GM19438 (cell line): Measurements from ENCODE around the gene VMAC.
"Not testable (repeated sequence)": the region's sequence is repeated elsewhere in the genome, so short reads cannot be mapped to it uniquely, and the experiment has no call there.

ENCODE experiments used
- ATAC-seq: cut with Tn5 transposase; IDR thresholded peaks from one replicate; pipeline ENCODE4 v1.9.1; 2021; ENCODE audit warnings: low read depth; ENCODE audit not compliant: unreplicated experiment

VMAC gene

DNA sequence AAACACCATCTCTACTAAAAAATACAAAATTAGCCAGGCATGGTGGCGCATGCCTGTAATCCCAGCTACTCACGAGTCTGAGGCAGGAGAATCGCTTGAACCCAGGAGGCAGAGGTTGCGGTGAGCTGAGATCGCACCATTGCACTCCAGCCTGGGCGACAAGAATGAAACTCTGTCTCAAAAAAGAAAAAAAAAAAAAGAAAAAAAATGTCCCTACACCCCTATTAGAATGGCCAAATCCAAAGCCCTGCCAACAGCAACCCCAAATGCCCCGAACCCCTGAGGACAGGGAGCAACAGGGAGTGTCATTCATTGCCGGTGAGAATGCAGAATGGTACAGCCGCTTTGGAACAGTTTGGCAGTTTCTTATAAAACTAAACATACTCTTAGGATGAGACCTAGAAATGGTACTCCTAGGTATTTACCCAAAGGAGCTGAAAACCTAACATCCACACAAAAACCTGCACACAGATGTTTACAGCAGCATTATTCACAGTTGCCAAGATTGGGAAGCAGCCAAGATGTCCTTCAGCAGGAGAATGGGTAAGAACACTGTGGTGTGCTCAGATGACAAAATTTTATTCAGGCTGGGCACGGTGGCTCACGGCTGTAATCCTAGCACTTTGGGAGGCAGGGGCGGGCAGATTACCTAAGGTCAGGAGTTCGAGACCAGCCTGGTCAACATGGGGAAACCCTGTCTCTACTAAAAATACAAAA, 21.4 kb upstream of the VMAC start:
- not testable (repeated sequence) for ATAC-seq

DNA sequence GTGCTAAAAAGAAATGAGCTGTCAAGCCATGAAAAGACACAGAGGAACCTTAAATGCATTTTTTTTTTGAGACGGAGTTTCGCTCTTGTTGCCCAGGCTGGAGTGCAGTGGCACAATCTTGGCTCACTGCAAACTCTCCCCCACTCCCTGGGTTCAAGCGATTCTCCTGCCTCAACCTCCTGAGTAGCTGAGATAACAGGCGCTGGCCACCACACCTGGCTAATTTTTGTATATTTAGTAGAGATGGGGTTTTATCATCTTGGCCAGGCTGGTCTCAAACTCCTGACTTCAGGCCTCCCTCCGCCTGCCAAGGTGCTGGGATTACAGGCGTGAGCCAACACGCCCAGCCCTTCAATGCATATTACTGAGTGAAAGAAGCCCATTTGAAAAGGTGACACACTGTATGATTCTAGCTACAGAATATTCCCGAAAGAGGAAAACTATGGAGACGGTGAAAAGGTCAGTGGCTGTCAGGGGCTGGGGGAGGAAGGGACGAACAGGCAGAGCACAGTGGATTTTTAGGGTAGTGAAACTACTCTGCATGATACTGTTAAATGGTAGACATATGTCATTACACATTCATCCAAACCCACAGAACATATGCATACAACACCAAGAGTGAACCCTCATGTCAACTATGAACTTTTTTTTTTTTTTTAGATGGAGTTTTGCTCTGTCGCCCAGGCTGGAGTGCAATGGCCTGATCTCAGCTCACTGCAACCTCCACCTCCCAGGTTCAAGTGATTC, 20.4 kb upstream of the VMAC start:
- not testable (repeated sequence) for ATAC-seq

DNA sequence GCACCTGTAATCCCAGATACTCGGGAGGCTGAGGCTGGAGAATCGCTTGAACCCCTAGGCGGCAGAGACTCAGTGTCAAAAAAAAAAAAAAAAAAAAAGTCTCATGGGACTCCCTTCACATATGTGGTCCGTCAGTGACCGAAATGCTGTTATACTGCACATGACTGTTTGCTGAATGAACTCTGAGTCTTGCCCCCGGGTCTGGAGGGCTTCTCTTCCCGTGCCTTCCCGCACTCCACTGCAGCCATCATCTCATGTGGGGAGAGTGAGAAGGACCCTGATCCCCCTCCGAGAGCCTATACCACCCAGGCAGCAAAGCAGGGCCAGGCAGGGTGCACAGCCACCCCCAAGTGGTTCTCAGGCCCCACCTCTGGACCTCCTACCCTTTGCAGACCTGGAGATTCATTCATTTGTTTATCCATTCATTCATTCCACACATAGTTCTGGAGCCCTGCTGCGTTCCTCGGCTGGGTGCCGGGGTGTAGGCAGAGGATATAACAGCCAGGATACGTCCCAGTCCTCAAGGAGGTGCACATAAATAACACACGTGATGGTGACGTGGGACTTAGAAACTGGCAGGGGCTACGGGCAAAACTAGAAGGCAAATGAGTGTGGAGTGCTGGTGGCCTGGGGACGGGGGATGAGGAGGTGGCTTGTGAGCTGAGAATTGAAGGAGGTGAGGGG, 15.2 kb upstream of the VMAC start:
- no peak for ATAC-seq

DNA sequence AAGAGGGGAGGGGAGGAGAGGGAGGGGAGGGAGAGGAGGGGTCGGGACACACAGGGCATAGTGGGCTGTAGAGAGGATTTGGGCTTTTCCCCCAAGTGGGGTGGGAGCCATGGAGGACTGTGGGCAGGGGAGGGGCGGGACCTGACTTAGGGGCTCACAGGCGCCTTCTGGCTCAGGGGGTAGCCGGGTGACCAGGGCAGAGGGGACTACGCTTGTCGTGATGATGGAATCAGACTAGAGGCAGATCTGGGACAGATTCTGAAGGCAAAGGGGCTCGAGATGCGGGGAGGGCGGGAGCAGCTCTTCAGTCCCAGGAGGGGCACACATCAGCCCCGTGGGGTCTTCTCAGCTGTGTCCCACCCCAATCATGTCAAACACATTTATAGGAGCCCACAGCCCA, 14.6 kb upstream of the VMAC start:
- no peak for ATAC-seq

DNA sequence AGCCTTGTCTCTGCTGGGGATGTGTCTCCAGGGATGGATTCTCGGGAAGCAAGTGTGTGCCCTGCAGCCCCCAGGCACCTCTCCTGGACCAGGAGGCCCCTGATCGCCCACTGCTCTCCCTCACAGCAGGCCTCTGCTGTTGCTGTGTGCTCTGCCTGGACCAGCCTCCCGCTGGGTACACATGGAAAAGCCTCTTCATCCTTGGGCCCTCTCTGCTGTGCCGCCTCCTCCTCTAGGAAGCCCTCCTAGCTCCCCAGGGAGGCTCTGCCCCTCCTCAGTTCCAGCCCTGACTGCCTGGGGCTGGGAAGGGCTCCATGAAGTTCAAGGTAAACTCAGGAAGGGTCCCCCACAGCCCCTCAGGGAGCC, 13.1 kb upstream of the VMAC start:
- ATAC-seq, result no peak

DNA sequence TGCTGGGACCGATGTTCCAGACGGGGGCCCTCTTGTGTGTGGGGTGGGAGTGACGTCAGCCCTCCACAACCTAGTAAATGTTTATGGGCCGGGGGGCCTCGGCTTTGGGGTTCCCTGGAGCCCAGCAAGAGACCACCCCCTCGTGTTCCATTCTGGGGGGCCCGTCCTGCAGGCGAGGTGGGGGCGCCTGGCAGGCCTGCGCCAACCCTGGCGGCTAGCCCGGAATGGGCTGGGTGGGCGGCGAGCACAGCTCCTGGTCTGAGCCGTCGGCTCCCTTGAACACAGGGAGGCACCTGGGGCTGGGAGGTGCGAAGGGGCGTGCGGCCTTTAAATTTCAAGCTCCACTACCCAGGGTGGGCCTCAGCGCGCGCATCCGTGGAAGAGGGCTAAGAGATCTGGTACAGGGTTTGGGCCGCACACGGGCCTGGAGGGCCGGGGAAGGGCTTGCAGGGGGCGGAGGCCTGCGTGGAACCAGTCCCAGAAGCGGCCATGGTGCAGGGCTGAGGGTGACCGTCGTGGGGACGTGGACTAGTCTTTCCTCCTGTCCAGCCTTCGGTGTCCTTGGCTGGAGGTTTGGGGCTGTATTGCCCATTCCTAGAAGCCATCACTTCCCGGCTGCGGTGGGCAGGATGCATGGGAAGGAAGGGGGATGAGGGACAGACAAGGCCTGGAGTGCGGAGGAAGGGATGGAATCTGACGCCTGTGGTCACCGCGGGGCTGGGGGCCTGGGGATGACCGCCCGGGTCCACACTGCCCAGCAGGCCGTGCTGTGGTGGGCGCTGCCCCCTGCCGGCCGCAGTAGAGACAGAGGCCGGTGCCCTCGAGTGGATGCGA, 12.5 kb upstream of the VMAC start:
- ATAC-seq, result no peak

DNA sequence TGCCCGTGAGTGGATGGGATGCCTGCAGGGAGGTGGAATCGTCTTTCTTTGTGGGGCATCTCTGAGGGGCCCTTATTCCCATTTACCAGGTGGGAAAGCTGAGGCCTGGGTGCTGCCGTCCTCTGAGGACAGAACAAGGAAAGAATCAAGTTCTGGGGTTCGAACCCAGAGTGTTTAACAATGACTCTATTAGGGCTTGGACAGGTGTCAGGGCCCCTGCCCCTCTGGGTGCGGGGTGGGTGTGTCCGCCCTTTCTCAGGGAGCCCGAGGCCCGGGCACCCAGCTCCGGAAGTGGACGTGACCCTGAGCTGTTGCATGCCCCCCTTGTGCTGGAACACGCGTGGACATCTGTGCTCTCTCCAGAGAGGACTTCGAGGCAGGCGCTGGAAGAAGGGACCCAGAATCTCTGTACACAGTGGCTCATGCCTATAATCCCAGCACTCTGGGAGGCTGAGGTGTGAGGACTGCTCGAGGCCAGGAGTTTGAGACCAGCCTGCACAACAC, 11.8 kb upstream of the VMAC start:
- ATAC-seq, result no peak

DNA sequence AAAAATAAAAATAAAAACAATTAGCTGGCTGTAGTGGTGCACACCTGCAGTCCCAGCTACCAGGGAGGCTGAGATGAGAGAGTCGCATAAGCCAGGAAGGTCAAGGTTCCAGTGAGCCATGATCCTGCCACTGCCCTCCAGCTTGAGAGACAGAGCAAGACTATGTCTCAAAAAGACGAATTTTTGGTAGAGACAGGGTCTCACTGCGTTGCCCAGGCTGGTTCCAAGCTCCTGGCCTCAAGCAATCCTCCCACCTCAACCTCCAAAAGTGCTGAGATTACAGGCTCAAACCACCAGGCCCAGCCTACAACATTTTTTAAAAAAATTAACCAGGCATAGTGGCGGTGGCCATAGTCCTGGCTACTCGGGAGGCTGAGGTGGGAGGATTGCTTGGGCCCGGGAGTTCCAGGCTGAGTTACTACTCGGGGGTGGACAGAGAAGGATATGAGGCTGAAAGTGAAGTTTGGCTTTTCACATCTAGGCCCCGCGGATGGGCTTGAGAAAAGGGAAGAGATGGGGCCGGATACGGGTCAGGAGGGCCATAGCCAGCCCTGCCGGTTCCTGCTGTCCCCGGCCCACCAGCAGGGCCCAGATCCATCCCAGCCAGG, 11.3 kb upstream of the VMAC start:
- no peak for ATAC-seq

DNA sequence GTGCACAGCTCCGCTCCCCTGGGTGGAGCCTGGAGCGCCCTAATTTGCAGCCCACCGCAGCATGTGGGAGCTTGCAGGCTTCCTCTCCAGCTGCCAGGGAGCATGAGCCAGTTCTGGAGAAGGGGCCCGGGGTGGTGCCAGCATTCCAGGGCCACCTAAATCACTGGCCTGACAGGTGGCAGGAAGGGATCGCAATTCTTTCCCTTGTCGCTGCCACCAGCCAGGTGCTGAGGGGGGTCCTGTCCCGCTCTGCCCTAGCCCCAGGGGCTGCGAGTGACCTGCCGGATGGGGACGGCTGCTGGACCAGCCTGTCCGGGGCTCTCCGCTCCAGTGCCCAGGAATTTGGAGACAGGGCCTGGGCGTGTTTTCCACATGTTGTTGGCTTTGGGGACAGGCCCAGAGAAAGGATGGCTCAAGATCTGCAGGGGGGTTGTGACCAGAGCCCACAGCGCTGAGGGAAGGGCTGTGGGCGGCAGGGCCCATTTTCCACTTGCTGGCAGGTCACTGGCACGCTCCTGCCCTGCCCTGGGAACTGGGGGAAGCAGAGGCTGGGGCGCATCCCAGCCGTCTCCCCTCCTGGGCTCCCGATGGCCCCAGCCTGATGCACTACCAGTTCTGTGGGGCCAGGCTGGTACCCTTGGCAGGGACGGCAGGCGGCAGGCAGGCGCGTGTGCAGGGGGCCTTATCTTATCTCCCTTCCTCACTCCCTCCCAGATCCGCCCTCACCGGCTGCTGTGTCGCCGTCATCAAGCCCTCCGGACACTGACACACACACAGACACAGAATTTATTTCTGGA, 10.6 kb upstream of the VMAC start:
- no peak for ATAC-seq

DNA sequence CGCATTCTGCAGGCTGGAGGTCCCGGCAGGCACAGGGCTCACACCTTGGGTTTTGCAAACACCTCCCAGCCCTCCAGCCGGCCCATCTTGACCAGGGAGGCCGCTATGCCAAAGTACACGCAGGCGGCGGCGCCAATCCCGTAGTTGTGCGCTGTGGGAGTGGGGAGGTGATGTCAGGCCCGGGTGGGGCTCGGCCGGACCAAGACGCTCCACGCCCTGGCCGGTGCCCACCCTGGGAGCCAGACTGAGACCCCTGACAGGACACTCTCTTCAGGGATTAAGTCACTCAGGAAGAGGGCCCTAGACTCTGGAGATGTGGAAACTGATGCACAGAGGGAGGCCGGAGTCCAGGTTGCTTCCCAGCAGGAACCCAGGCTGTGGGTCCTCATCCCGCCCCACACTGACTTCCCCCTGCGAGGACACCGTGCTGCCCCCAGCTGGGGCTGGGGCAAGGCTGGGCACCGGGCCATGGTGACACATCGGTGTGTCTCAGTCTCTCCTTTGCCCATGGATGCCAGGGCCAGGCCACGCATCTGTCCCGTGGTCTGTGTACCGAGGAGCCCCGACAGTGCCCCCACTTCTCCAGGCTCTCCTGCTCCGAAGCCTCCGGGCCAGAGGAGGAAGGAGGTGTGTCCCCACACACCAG, 9.8 kb upstream of the VMAC start:
- ATAC-seq, result no peak

DNA sequence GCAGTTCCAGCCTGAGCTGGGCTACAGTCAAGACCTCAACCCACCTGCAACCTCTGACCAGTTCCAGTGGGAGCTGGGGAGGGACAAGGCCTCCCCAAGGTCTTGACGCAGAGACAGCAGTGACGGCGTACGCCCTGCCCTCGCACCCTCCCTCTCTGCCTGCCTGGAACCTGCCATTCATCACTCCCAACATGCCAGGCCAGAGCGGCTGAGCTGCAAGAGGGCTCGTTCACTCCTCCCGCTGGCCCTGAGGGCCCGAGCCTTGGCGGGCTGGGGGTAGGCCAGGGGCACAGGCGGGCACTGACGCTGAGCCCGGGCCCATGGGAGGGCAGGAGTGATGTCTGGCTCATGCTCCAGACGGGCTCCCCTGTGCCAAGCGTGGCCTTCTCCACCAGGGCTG, 9.3 kb upstream of the VMAC start:
- ATAC-seq, result no peak

DNA sequence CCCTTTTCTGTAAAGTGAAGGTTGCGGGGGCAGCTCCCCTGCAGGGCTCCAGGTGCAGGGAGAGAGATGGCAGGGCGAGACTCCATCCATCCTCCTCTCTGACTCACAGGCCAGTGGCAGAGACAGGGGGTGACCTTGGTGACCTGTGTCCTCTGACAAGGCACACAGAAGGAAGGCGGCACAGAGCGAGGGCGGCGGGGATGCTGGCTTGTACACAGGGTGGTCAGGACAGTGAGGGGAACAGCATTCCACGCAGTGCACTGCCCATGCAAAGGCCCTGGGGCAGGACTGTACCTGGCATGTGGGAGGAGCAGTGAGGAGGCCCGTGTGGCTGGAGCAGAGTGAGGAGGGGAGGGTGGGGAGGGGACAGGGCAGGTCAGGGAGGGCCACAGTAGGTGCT, 8.8 kb upstream of the VMAC start:
- ATAC-seq, result no peak

DNA sequence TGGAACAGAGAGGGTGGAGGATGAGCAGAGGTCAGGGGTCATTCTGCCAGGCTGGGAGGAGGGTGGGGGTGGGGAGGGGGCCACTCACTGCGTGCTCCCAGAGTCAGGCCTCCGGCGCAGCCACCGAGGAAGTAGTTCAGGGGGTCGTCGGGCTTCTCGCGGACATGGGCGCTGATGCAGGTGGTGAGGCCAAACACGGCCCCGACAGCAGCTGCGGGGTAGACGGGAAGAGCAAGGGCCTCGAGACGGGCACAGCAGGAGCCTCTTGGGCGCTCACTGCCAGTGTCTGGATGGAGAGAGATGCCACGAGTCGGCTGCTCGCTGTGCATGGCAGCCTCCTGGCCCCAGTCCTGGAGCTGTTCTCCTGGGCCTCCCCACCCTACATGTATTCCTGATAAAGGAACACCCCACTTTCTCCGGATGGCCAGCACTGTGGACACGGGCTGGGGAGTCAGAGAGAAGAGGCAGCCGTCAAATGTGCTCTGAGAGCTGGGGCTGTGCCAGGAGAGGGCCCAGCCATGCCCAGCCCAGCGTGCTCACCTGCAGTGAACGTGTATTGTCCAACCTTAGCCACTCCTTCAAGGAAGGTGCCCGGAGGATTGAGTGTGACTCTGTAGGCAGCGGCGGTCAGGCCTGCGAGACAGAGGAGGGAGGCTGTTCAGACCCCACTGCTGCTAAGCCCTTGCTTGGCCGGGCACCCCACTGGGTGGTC, 8.2 kb upstream of the VMAC start:
- ATAC-seq, result no peak

DNA sequence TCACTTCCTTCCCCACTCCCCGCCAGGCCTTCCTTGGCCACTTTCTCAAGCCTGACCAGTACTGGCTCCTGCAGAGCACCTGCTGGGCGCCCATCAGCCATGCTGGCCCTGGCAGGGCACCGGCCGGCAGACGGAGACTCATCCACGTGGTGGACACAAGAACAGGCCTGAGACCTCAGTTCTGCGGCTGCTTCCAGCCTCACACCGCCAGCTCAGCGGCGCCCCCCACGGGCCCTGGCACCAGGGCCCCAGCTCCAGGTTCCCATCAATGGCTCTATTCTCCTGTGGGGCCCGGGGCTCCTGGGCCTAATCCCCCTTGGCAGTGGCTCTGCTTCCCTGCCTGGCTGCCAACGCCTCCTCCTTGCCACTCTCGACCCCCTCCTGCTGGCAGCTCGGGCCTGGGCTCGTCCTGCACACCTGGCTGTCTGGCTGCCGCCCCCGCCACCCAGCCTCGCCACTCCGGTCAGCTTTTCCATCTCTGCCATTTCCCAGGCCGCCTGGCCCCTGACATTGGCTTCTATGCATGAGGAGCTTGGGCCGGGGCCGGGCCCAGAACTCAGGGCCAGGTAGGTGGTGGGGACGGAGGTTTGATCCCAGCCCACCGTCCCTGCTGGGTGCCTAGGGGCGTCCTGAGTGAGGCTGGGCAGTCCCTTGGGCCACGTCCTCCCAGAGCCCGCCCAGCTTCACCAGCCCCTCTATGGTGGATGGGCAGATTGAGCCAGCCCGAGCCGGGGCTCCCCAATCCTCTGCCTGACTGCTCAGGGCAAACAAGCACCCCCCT, 7.3 kb upstream of the VMAC start:
- ATAC-seq, result no peak

DNA sequence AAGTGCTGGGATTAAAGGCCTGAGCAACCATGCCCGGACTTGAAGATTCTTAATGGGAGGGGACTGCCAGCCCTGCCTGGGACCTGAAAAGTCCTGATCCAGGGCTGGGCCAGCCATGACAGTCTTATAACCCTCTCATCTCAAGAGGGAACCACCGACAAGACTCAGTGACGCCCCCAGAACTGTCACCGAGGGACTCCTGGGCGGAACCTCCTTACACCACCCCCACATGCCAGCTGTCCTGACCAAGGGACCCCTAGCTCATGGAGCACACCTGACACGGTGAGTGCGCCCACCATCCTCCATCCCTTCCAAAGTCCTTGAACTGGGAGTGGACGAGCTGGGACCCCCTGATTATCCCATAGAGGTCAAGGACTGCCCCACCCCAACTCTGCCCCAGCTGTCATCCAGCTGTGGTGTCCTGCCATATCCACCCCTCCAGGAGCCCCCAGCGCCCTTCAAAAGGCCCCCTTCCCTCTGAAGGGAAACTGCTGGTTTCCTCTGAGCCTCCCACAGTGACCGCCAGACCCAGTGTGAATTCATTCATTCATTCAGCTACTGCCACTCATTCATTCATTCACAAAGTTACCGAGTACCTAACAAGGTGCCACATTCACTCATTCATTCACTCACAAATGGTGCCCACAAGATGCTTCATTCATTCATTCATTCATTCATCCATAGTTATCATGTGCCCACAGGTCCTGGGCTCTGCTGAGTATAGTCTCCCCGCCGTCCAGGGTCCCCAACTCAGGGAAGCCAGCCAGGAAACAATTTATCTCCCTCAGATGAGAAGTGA, 4.7 kb upstream of the VMAC start:
- ATAC-seq, result no peak

DNA sequence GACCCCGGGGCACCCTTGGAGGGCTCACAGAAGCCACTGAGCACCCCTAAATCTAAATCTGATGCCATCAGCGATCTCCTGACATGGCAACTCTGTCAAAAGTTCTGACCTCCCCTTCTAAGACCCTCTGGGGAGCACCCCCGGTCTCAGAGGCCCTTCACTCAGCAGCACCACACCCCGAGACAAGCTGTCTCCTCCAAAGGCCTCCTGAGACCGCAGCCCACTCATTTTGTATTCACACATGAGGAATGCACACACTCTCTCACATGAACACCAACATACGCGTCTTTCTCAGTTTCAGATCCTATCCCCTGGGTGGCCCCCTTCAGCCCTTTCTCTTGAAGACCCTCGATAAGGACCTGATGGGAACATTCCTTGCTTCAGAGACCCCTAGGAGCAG, 3.7 kb upstream of the VMAC start:
- ATAC-seq, result no peak

DNA sequence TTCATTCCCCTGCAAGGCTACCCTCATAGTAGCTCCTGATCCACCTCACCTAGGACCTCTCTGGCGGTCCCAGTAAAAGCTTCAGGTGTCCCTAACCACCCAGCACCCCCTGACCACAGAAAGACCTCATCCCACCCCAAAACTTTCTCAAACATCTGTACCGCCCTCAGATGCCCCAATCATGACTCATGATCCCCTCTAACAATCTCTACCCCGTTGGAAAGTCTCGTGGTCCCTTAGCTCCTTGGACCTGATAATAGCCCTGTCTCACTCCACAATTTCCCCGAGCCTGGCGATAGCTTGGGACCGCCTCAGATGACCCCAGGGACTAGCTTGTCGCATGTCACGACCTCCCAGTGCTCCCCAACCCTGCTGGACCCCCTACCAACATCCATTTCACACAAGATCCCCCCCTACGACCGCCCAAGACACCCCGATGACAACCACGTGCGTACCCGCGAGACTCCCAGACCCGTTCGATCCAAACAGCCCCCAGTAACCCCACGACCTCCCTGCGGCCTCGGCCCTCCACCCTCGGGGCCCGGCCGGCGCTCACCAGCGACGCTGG, 1.5 kb upstream of the VMAC start:
- no peak for ATAC-seq
